ENCODE results near the gene LRRC28.

Gene LRRC28

DNA sequence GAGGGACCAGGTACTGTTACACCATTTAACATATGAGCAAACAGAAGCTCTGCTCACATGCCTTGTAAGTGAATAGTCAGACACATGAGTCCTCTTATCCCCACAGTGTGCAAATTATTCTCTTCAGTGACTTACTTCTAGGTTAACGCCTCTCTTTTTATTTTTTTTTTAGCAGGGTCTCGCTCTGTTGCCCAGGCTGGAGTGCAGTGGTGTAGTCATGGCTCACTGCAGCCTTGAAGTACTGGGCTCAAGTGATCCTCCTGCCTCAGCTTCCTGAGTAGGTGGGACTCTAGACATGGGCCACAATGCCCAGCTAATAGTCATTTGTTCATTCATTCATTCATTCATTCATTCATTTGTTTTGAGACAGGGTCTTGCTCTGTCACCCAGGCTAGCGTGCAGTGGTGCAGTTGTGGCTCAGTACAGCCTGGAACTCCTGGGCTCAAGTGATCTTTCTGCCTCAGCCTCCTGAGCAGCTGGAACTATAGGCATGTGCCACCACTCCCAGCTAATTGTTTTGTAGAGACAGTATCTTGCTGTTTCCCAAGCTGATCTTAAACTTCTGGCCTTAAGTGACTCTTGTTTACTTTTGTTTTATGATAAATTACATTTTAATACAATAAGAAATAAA lies 94.7 kb downstream of the LRRC28 start:
- DNase-seq (ENCODE audit: low read depth, low spot score): no peak
- TF ChIP-seq, protein P1, sequence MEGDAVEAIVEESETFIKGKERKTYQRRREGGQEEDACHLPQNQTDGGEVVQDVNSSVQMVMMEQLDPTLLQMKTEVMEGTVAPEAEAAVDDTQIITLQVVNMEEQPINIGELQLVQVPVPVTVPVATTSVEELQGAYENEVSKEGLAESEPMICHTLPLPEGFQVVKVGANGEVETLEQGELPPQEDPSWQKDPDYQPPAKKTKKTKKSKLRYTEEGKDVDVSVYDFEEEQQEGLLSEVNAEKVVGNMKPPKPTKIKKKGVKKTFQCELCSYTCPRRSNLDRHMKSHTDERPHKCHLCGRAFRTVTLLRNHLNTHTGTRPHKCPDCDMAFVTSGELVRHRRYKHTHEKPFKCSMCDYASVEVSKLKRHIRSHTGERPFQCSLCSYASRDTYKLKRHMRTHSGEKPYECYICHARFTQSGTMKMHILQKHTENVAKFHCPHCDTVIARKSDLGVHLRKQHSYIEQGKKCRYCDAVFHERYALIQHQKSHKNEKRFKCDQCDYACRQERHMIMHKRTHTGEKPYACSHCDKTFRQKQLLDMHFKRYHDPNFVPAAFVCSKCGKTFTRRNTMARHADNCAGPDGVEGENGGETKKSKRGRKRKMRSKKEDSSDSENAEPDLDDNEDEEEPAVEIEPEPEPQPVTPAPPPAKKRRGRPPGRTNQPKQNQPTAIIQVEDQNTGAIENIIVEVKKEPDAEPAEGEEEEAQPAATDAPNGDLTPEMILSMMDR (IDR thresholded peaks at IDR 0.05; ENCODE audit: low read depth, low read length): no peak
- in situ Hi-C loops (cut with HindIII; ENCODE audit: low sequenced_read_pairs): no loop called here
- no peak overlapping the region for H3K4me3 ChIP-seq (ENCODE audit: low read depth, low read length)

DNA sequence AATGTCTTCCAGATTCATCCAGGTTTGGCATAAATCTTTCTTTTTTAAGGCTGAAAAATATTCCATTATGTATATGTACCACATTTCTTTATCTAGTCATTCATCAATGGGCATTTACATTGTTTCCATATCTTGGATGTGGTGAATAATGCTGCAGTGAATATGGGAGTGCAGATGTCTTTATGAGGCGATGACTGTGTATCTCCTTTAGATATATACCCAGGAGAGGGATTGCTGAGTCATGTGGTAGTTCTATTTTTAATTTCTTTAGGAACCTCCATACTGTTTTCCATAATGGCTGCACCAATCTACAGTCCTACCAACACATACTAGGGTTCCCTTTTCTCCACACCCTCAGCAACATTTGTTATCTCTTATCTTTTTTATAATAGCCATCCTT lies 96.3 kb downstream of the LRRC28 start:
- TF ChIP-seq, protein P1 (IDR thresholded peaks at IDR 0.05; ENCODE audit: low read depth, low read length): no peak
- no peak for DNase-seq (ENCODE audit: low read depth, low spot score)
- in situ Hi-C loops (cut with HindIII; ENCODE audit: low sequenced_read_pairs): no loop called here
- no peak overlapping the region for H3K4me3 ChIP-seq (ENCODE audit: low read depth, low read length)

DNA sequence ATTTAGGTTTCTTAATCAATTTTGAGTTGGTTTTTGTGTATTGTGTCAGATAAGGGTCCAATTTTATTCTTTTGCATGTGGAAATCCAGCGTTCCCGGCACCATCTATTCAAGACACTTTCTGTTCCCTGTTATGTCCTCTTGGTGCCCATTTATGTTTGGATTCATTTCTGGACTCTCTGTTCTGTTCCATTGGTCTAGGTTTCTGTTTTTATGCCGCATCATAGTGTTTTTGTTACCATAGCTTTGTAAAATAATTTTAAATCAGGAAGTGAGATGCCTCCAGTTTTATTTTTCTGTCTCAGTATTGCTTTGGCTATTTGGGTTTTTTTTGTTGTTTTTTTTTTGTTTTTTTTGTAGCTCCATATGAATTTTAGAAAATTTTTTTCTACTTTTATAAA lies 97.1 kb downstream of the LRRC28 start:
- in situ Hi-C loops (cut with HindIII; ENCODE audit: low sequenced_read_pairs): no loop called here
- DNase-seq (ENCODE audit: low read depth, low spot score): no peak
- TF ChIP-seq, protein P1 (IDR thresholded peaks at IDR 0.05; ENCODE audit: low read depth, low read length): no peak
- no peak overlapping the region for H3K4me3 ChIP-seq (ENCODE audit: low read depth, low read length)

DNA sequence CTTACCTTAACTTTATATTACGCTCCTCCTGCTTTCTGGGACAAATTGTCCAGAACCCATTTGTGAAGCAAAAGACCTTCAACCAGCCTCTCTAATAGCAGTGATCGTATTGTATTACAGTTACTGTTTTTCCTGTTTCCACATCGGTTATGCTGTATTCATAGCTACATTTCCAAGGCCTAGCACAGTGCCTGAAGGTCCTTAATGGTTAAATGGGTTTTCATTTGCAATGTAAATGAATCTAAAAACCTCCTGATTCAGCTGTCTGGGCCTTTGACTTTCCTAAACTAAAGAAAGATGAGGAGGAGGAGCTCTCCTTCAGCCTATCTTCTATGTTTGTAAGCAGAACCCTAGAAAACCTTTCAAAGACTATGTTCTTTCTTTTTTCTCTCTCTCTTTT lies 99.1 kb downstream of the LRRC28 start:
- TF ChIP-seq, protein P1 (IDR thresholded peaks at IDR 0.05; ENCODE audit: low read depth, low read length): no peak
- no peak overlapping the region for H3K4me3 ChIP-seq (ENCODE audit: low read depth, low read length)
- no peak for DNase-seq (ENCODE audit: low read depth, low spot score)
- in situ Hi-C loops (cut with HindIII; ENCODE audit: low sequenced_read_pairs): no loop called here

DNA sequence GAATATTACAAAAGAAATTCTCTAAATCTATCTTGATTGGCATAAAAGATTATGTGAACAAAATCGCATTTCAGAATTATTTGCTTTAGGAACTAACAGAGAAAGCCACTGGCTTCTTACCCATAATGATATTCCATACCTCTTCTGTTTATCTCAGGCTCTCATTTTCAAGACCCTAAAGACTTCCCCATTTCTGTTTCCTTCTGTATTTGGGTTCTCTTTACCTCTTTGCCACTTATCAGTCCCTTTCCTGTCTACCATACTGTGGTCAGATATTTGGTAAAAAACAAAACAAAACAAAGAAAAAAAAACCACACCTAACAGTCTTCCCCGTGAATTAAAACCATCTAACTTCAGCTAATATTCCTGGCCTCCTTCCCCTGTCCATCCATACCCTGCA lies 108.5 kb downstream of the LRRC28 start:
- DNase-seq (ENCODE audit: low read depth, low spot score): no peak
- TF ChIP-seq, protein P1 (IDR thresholded peaks at IDR 0.05; ENCODE audit: low read depth, low read length): no peak
- H3K4me3 ChIP-seq (ENCODE audit: low read depth, low read length): no peak overlapping the region
- in situ Hi-C loops (cut with HindIII; ENCODE audit: low sequenced_read_pairs): no loop called here

DNA sequence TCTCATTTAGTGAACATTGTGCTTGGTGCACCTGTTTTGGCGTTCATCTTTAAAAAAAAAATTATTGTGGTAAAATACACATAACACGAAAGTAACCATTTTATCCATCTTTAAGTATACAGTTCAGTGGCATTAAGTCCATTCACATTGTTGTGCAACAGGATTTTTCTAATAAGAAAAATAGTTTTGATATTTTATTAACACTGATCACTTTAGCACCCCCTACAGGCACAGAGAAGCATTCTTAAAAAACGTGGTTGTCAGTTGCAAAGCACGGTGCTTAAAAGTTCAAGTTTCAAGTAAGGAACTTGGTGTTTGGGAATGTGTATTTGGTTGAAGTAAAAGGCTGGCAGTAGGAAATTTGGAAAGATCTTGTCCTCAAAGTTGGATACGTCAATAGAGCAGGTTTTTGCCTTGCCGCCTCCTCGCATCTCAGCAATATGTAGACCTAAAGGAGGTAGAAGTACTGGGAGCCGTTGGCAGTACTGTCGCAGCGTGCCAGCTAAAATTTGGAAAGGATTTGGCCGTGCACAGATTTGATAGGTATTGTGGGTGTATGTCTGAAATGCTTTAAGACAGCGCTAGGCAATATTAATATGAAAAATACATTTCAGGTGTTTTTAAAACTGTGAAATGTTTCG lies 110.4 kb downstream of the LRRC28 start:
- H3K4me3 ChIP-seq (ENCODE audit: low read depth, low read length): no peak overlapping the region
- TF ChIP-seq, protein P1 (IDR thresholded peaks at IDR 0.05; ENCODE audit: low read depth, low read length): peak; percentile 52
- in situ Hi-C loops (cut with HindIII; ENCODE audit: low sequenced_read_pairs): no loop called here
- DNase-seq (ENCODE audit: low read depth, low spot score): peak; percentile 22
